ENCODE measurements around the gene RTF2.

RTF2 gene, protein sequence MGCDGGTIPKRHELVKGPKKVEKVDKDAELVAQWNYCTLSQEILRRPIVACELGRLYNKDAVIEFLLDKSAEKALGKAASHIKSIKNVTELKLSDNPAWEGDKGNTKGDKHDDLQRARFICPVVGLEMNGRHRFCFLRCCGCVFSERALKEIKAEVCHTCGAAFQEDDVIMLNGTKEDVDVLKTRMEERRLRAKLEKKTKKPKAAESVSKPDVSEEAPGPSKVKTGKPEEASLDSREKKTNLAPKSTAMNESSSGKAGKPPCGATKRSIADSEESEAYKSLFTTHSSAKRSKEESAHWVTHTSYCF

GRCh38 chr20:56468316-56469076 is at the start of gene RTF2:
RTF2 (plus strand) TSS chr20:56468627; CDS start chr20:56468698, 71 bp downstream.
- peak within 1 kb of the TSS; percentile 73 for H3K27ac ChIP-seq
- TF ChIP-seq, protein P1, sequence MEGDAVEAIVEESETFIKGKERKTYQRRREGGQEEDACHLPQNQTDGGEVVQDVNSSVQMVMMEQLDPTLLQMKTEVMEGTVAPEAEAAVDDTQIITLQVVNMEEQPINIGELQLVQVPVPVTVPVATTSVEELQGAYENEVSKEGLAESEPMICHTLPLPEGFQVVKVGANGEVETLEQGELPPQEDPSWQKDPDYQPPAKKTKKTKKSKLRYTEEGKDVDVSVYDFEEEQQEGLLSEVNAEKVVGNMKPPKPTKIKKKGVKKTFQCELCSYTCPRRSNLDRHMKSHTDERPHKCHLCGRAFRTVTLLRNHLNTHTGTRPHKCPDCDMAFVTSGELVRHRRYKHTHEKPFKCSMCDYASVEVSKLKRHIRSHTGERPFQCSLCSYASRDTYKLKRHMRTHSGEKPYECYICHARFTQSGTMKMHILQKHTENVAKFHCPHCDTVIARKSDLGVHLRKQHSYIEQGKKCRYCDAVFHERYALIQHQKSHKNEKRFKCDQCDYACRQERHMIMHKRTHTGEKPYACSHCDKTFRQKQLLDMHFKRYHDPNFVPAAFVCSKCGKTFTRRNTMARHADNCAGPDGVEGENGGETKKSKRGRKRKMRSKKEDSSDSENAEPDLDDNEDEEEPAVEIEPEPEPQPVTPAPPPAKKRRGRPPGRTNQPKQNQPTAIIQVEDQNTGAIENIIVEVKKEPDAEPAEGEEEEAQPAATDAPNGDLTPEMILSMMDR (conservative IDR thresholded peaks at IDR 0.05) = no peak
- TF ChIP-seq ZFX (IDR thresholded peaks at IDR 0.05) = no peak

DNA sequence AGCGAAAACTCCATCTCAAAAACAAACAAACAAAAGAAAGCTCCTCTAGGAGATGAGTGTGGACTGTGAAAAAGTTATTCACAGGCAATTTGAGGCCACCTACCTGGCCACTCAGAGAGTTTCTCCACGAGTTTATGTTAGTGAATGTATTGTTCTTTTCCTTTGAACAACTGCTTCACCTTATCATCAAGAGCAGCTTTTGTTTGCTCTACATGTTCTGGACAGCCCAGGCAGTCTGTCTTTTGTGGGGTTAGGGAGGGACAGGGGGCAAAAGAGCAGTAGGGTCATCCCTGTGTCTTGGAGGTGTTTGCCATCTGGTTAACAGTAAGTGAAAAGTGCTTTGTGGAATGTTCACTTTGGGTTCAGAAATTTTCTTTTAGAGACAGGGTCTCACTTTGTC is 48.4 kb upstream of the RTF2 start:
- TF ChIP-seq, protein P1 (conservative IDR thresholded peaks at IDR 0.05) = no peak
- TF ChIP-seq ZFX (IDR thresholded peaks at IDR 0.05) = no peak
- no peak overlapping the region for H3K27ac ChIP-seq

GRCh38 chr20:56420940-56421688 is 47.3 kb upstream of the RTF2 start:
- H3K27ac ChIP-seq = no peak overlapping the region
- no peak for TF ChIP-seq ZFX (IDR thresholded peaks at IDR 0.05)

DNA sequence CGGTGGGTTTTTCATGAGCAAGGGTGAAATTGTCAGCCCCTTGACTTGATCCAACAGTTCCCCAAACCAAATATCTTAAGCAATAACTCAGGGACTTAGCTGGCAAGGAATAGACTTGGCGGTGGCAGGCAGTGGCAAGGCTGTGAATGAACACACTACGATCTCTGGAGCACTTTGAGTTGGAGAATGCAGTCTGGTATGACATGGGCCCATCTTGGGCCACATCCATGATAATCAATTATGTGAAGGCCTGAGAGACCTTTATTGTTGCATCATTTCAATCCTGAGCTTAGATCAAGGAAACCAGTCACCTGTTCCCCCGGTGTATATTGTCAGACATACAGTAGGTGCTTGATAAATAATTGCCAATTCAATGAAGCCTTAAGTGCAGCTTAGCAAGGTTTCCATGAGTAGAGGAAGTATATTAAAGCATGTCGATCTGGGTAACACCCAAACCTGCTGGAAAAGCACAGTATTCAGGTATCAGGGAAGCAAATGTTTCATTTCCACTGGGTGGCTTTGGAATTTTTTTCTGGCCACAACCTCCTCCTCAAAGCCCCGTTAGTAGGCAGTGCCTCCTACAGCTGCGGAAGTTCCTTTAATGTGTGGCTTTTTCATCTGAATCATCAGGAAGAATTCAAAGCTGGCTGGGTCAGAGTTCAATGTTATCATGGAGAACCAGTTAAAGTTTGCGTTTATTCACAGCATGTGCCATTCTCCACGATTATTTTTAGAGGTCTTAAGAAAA is 46.2 kb upstream of the RTF2 start:
- no peak for TF ChIP-seq ZFX (IDR thresholded peaks at IDR 0.05)
- TF ChIP-seq, protein P1 (conservative IDR thresholded peaks at IDR 0.05) = no peak
- H3K27ac ChIP-seq = no peak overlapping the region

DNA sequence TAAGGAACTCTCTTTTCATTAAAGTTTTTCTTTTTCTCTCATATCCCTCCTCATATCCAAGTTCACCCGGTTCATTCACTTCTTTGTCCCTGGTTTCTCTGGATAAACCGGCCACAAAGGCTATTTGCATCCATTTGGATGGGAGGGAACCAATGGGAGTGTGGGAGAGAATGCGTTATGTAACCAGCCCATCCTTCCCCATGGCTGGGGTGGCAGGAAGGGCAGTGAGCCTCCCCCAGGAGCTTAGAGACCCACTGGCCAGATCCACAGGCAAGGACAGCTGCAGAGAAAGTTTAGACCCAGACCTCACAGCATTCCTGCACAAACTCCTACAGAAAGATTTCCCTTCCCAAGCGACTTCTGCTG is 45.6 kb upstream of the RTF2 start:
- no peak for TF ChIP-seq ZFX (IDR thresholded peaks at IDR 0.05)
- TF ChIP-seq, protein P1 (conservative IDR thresholded peaks at IDR 0.05) = no peak
- no peak overlapping the region for H3K27ac ChIP-seq

GRCh38 chr20:56423211-56423610 is 45.2 kb upstream of the RTF2 start:
- H3K27ac ChIP-seq = no peak overlapping the region
- TF ChIP-seq, protein P1 (conservative IDR thresholded peaks at IDR 0.05) = no peak
- no peak for TF ChIP-seq ZFX (IDR thresholded peaks at IDR 0.05)

- TF ChIP-seq, protein P1 (conservative IDR thresholded peaks at IDR 0.05) = no peak
- TF ChIP-seq ZFX (IDR thresholded peaks at IDR 0.05) = no peak
- H3K27ac ChIP-seq = no peak overlapping the region
Observed at GRCh38 chr20:56423886-56424285, 44.5 kb upstream of the RTF2 start.

Measured in C4-2B (cell line).